HCT116 (cell line): ENCODE results near the gene SULT1A2. TPM values are rescaled to one million over a fixed set of nuclear protein-coding genes. Genes with fewer than 3 reads are reported as not detected.
"Not testable (repeated sequence)": the region's sequence is repeated elsewhere in the genome, so short reads cannot be mapped to it uniquely, and the experiment has no call there.

Experiments used
- ATAC-seq: fragments of 200-7000 bp; cut with Tn5 transposase; 2 replicates; pipeline ENCODE4 v1.9.1; 2020; ENCODE audit warnings: mild to moderate bottlenecking, moderate library complexity
- BruUV-seq: library from RNA; stranded (reverse); fragments of 400-500 nt; replicated peaks from 2 replicates; lab custom pipeline; 2021; lab: Mats Ljungman, UMichigan
- CTCF ChIA-PET: fragments of 300-600 bp; sonication (Branson Sonifier 250); formaldehyde crosslinking; loops from one replicate; lab custom pipeline; 2021; ENCODE audit warnings: antibody characterized with exemption; lab: Charles Lee
- POLR2A ChIA-PET: fragments of 300-600, 350-600 bp; sonication (Branson Sonifier 250); formaldehyde crosslinking; loops from one replicate; lab custom pipeline; 2021; ENCODE audit warnings: antibody characterized with exemption; lab: Charles Lee
- RAD21 ChIA-PET, 2 experiments: fragments of 300-600 bp; sonication (Branson Sonifier 250); formaldehyde crosslinking; loops; one replicate each; lab custom pipeline; 2023; ENCODE audit warnings: low total read pairs in 2 of 2; ENCODE audit not compliant: uncharacterized antibody in 2 of 2, unreplicated experiment in 2 of 2, low non-redundant PET in 1 of 2; lab: Charles Lee
- DNase-seq: peaks from one replicate; pipeline ENCODE4 v3.0.0-alpha.2; 2010; ENCODE audit warnings: low read depth, low spot score
- H2AFZ ChIP-seq: fragments of 200-600 bp; shearing (Covaris generic), sonication (generic); 2 replicates; pipeline ENCODE4 v1.6.1; 2017; ENCODE audit warnings: low read depth, mixed run types, mixed read lengths, antibody characterized with exemption, low read length; ENCODE audit not compliant: poor library complexity, severe bottlenecking
- H3K27ac ChIP-seq: 2 replicates; pipeline ENCODE4 v1.5.1; 2012; ENCODE audit warnings: low read depth, low read length
- H3K27me3 ChIP-seq: fragments of 200-600 bp; sonication (generic); 2 replicates; pipeline ENCODE4 v1.6.1; 2016; ENCODE audit warnings: mixed run types, low read length, mixed read lengths; ENCODE audit not compliant: insufficient read depth
- H3K36me3 ChIP-seq, 2 experiments: fragments of 200-500 bp in 1 of 2; fragments of 200-600 bp in 1 of 2; sonication (Bioruptor generic) in 1 of 2; sonication (generic) in 1 of 2; 2 replicates each; pipeline versions ENCODE4 v1.5.1 to v1.6.1; 2014 to 2016; ENCODE audit warnings: low read length in 2 of 2, inconsistent platforms in 1 of 2, mixed read lengths in 1 of 2, mixed run types in 1 of 2; ENCODE audit not compliant: insufficient read depth in 2 of 2, control insufficient read depth in 1 of 2
- H3K4me1 ChIP-seq, 2 experiments: fragments of 200-600 bp in 1 of 2; sonication (generic) in 1 of 2; 2 replicates each; pipeline versions ENCODE4 v1.5.1 to v1.6.1; 2012 to 2017; ENCODE audit warnings: low read length in 2 of 2, inconsistent platforms in 1 of 2, mild to moderate bottlenecking in 1 of 2, mixed read lengths in 1 of 2, mixed run types in 1 of 2, moderate library complexity in 1 of 2; ENCODE audit not compliant: insufficient read depth in 2 of 2, control insufficient read depth in 1 of 2
- H3K4me2 ChIP-seq: fragments of 200-600 bp; sonication (generic); 2 replicates; pipeline ENCODE4 v1.6.1; 2017; ENCODE audit warnings: mixed run types, low read length, mixed read lengths
- H3K4me3 ChIP-seq, 2 experiments: fragments of 200-600 bp in 1 of 2; sonication (generic) in 1 of 2; replicated peaks in 1 of 2; 2 replicates each; pipeline ENCODE4 v1.5.1; 2011 to 2016; ENCODE audit warnings: low read length in 2 of 2, control low read depth in 1 of 2, low read depth in 1 of 2, mild to moderate bottlenecking in 1 of 2, mixed read lengths in 1 of 2, mixed run types in 1 of 2
- H3K79me2 ChIP-seq: fragments of 200-600 bp; sonication (generic); 2 replicates; pipeline ENCODE4 v1.6.1; 2017; ENCODE audit warnings: mild to moderate bottlenecking, mixed run types, low read length, moderate library complexity, mixed read lengths; ENCODE audit not compliant: insufficient read depth
- H3K9ac ChIP-seq: fragments of 200-600 bp; sonication (generic); 2 replicates; pipeline ENCODE4 v1.6.1; 2016; ENCODE audit warnings: low read length, mixed read lengths
- H3K9me2 ChIP-seq: fragments of 200-600 bp; sonication (generic), shearing (Covaris generic); 2 replicates; pipeline ENCODE4 v1.6.1; 2017; ENCODE audit warnings: mixed run types, mild to moderate bottlenecking, moderate library complexity; ENCODE audit not compliant: insufficient read depth
- H3K9me3 ChIP-seq, 2 experiments: fragments of 200-500 bp in 1 of 2; fragments of 200-600 bp in 1 of 2; sonication (Bioruptor generic) in 1 of 2; sonication (generic) in 1 of 2; 2 replicates each; pipeline ENCODE4 v1.6.1; 2014 to 2017; ENCODE audit warnings: low read length in 2 of 2, mixed read lengths in 2 of 2, inconsistent platforms in 1 of 2, low read depth in 1 of 2, mild to moderate bottlenecking in 1 of 2, mixed run types in 1 of 2, moderate library complexity in 1 of 2; ENCODE audit not compliant: control insufficient read depth in 1 of 2, insufficient read depth in 1 of 2
- H4K20me1 ChIP-seq: fragments of 200-600 bp; sonication (generic), shearing (Covaris generic); 2 replicates; pipeline ENCODE4 v1.6.1; 2017; ENCODE audit warnings: mixed run types, mild to moderate bottlenecking, moderate library complexity; ENCODE audit not compliant: insufficient read depth
- CTCF ChIP-seq, 3 experiments: fragments of 200-600 bp in 1 of 3; sonication (generic) in 1 of 3; IDR thresholded peaks in 2 of 3; conservative IDR thresholded peaks in 1 of 3; 2 replicates each; pipeline ENCODE4 v1.5.1; 2012 to 2017; ENCODE audit warnings: low read depth in 2 of 3, low read length in 2 of 3, antibody characterized with exemption in 1 of 3, borderline replicate concordance in 1 of 3, control low read depth in 1 of 3, mild to moderate bottlenecking in 1 of 3, mixed read lengths in 1 of 3, mixed run types in 1 of 3, moderate library complexity in 1 of 3; ENCODE audit not compliant: insufficient read depth in 1 of 3
- RAD21 ChIP-seq: IDR thresholded peaks from 2 replicates; pipeline ENCODE4 v1.6.1; 2012; ENCODE audit warnings: low read depth, mild to moderate bottlenecking
- intact Hi-C: fragments of 100-400 bp; cut with micrococcal nuclease; formaldehyde crosslinking; loops from 2 replicates; pipeline ENCODE4 v1.10.0; 2022
- total RNA-seq: library from RNA; stranded (reverse); gene quantifications from one replicate; pipeline ENCODE4 v1.2.1, GENCODE V29; 2021; ENCODE audit not compliant: unreplicated experiment

The SULT1A2 gene
- total RNA-seq, 1 experiment from 2014 or later = 1.9 TPM

GRCh38 chr16:28616224-28616577, 19.4 kb upstream of the SULT1A2 start:
- POLR2A ChIA-PET, CTCF ChIA-PET, DNase-seq, H2AFZ ChIP-seq, H3K4me2 ChIP-seq, H4K20me1 ChIP-seq, H3K9ac ChIP-seq, H3K27ac ChIP-seq, H3K4me3 ChIP-seq, BruUV-seq, H3K79me2 ChIP-seq, H3K9me2 ChIP-seq, H3K36me3 ChIP-seq, H3K27me3 ChIP-seq, H3K4me1 ChIP-seq, H3K9me3 ChIP-seq, ATAC-seq: not testable (repeated sequence)
- intact Hi-C loops = loop anchor here (5.0 kb wide), 1 partner anchor 339 kb away; no protein-coding TSS in a partner anchor
- RAD21 ChIA-PET = interaction anchor here (0.6 to 1.0 kb wide), 2 partner anchors 66 to 338 kb away, joined by 3 to 4 read pairs; no protein-coding TSS in a partner anchor

GRCh38 chr16:28615486-28616223, 18.8 kb upstream of the SULT1A2 start:
- H3K27ac ChIP-seq, H4K20me1 ChIP-seq, H3K4me1 ChIP-seq, H3K79me2 ChIP-seq, H3K27me3 ChIP-seq, H2AFZ ChIP-seq, H3K4me3 ChIP-seq, POLR2A ChIA-PET, H3K36me3 ChIP-seq, H3K9me2 ChIP-seq, H3K9me3 ChIP-seq, H3K9ac ChIP-seq, CTCF ChIA-PET, DNase-seq, H3K4me2 ChIP-seq, BruUV-seq: not testable (repeated sequence)
- intact Hi-C loops = loop anchor here (5.0 kb wide), 1 partner anchor 338 kb away; no protein-coding TSS in a partner anchor
- peak; percentile 72 for TF ChIP-seq RAD21
- peak; percentile 50 to 68 (median 56) for TF ChIP-seq CTCF (IDR thresholded peaks at IDR 0.05 in 2 of 3, conservative IDR thresholded peaks at IDR 0.05 in 1 of 3; ENCODE audit: borderline replicate concordance in 1 of 3, insufficient read depth in 1 of 3, low read depth in 2 of 3, low read length in 2 of 3)
- ATAC-seq = peak; percentile 50
- RAD21 ChIA-PET = interaction anchor here (0.6 to 1.0 kb wide), 2 partner anchors 66 to 338 kb away, joined by 3 to 4 read pairs; no protein-coding TSS in a partner anchor

DNA sequence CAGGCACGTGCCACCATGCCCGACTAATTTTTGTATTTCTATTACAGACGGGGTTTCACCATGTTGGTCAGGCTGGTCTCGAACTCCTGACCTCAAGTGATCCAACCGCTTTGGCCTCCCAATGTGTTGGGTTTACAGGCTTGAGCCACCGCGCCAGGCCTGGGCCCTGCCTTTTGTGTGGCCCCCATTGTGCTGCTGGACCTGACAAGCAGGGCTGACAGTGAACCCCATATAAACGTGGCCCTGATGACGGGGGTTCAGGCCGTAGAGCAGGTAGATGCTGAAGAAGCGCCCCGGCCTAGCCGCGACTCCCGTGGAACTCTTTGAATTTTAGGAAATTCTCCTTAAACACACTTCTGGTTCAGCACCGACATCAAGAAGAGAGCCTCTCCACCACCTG, 17.7 kb upstream of the SULT1A2 start:
- intact Hi-C loops, BruUV-seq: not testable (repeated sequence)

DNA sequence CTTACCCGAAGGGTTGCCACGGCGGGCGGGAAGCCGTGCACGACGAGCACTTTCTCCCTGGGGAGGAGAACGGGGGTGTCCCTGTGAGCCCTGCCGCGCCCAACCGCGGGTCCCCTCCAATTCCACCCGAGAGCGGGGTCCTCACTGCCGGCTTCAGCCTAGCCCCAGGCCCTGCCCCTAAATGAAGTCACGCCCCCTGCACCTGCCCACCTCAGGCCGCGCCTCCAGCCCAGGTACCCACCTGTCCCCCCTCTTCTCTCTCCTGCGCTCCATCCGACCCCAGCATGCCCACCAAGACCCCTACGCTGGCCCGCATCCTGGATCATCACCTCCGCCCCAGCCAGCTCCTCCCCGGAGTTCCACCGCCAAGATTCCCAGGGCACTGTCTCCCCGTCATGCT, 17.1 kb upstream of the SULT1A2 start:
- H3K9me3 ChIP-seq, ATAC-seq, POLR2A ChIA-PET, intact Hi-C loops, H2AFZ ChIP-seq, H3K27ac ChIP-seq, H3K27me3 ChIP-seq, BruUV-seq, H3K4me3 ChIP-seq, H3K4me2 ChIP-seq, RAD21 ChIA-PET, H3K36me3 ChIP-seq, CTCF ChIA-PET, H4K20me1 ChIP-seq, H3K9me2 ChIP-seq, H3K79me2 ChIP-seq, DNase-seq, H3K9ac ChIP-seq: not testable (repeated sequence)
- H3K4me1 ChIP-seq = peaks cover 7 to 18% of the 10 kb centered on the region in 2 experiments; a peak in 3 of 4 replicates

More for the DNA sequence above, 17.7 kb upstream of the SULT1A2 start:
- ATAC-seq, H3K9ac ChIP-seq, H3K27ac ChIP-seq, H3K9me2 ChIP-seq, H3K9me3 ChIP-seq, H4K20me1 ChIP-seq, RAD21 ChIA-PET, H3K4me3 ChIP-seq, H3K36me3 ChIP-seq, CTCF ChIA-PET, H3K27me3 ChIP-seq, H3K79me2 ChIP-seq, POLR2A ChIA-PET, DNase-seq, H3K4me2 ChIP-seq, H2AFZ ChIP-seq: not testable (repeated sequence)
- peaks cover 3 to 12% of the 10 kb centered on the region in 2 experiments; a peak in 3 of 4 replicates for H3K4me1 ChIP-seq
